HepG2 (cell line): ENCODE results near the gene ARHGAP21. TPM values are rescaled to one million over a fixed set of nuclear protein-coding genes. Genes with fewer than 3 reads are reported as not detected.
A peak's percentile ranks its signal among the peaks of the same experiment; 100 is the strongest.

Experiments used
- BRD4 ChIP-seq: sonication (generic); formaldehyde crosslinking; IDR thresholded peaks from 2 replicates; pipeline ENCODE4 v1.4.0; 2020; ENCODE audit warnings: missing genetic modification reagents
- CCDC6 ChIP-seq: sonication (generic); formaldehyde crosslinking; IDR thresholded peaks from 2 replicates; pipeline ENCODE4 v1.8.1; 2022; ENCODE audit warnings: mild to moderate bottlenecking, missing genetic modification reagents, moderate library complexity
- DR1 ChIP-seq: sonication (generic); formaldehyde crosslinking; IDR thresholded peaks from 2 replicates; pipeline ENCODE4 v1.8.0; 2021; ENCODE audit warnings: mild to moderate bottlenecking, missing genetic modification reagents, inconsistent platforms
- KAT7 ChIP-seq: IDR thresholded peaks from 2 replicates; pipeline ENCODE4 v1.6.1; 2018; ENCODE audit warnings: borderline replicate concordance, missing compliant biosample characterization
- PPARG ChIP-seq: conservative IDR thresholded peaks from 2 replicates; pipeline ENCODE4 v1.6.1; 2016; ENCODE audit warnings: missing biosample characterization, missing genetic modification reagents
- RCOR2 ChIP-seq: IDR thresholded peaks from 2 replicates; pipeline ENCODE4 v1.6.1; 2016; ENCODE audit warnings: missing biosample characterization, missing genetic modification reagents
- RXRA ChIP-seq: sonication (generic); formaldehyde crosslinking; IDR thresholded peaks from 2 replicates; pipeline ENCODE4 v1.5.1; 2020; ENCODE audit warnings: missing genetic modification reagents
- SRF ChIP-seq: IDR thresholded peaks from 2 replicates; pipeline ENCODE4 v1.6.1; 2011; ENCODE audit warnings: mild to moderate bottlenecking, low read depth, low read length, moderate library complexity
- ZNF326 ChIP-seq: sonication (generic); formaldehyde crosslinking; IDR thresholded peaks from 2 replicates; pipeline ENCODE4 v1.4.0; 2020; ENCODE audit warnings: missing genetic modification reagents, borderline replicate concordance
- ZNF33B ChIP-seq: sonication (generic); formaldehyde crosslinking; IDR thresholded peaks from 2 replicates; pipeline ENCODE4 v1.5.1; 2020; ENCODE audit warnings: mild to moderate bottlenecking, missing genetic modification reagents
- ZNF350 ChIP-seq: sonication (generic); formaldehyde crosslinking; IDR thresholded peaks from 2 replicates; pipeline ENCODE4 v1.4.0; 2020; ENCODE audit warnings: mild to moderate bottlenecking, low read depth, missing genetic modification reagents, borderline replicate concordance
- ZNF564 ChIP-seq: sonication (generic); formaldehyde crosslinking; IDR thresholded peaks from 2 replicates; pipeline ENCODE4 v1.8.1; 2023; ENCODE audit warnings: mild to moderate bottlenecking, missing genetic modification reagents
- ZNF616 ChIP-seq: sonication (generic); formaldehyde crosslinking; IDR thresholded peaks from 2 replicates; pipeline ENCODE4 v1.5.0; 2020; ENCODE audit warnings: low read depth, mild to moderate bottlenecking, missing genetic modification reagents
- ZNF670 ChIP-seq: sonication (generic); formaldehyde crosslinking; IDR thresholded peaks from 2 replicates; pipeline ENCODE4 v1.8.0; 2022; ENCODE audit warnings: mild to moderate bottlenecking, missing genetic modification reagents, borderline replicate concordance
- ZNF746 ChIP-seq: sonication (generic); formaldehyde crosslinking; IDR thresholded peaks from 2 replicates; pipeline ENCODE4 v1.8.0; 2022; ENCODE audit warnings: mild to moderate bottlenecking, missing genetic modification reagents
- polyA plus RNA-seq, 8 experiments: library from polyadenylated mRNA; depleted of rRNA in 3 of 8; stranded (reverse) in 7 of 8; unstranded in 1 of 8; fragments of >200 nt; fragmentation: Illumina TruSeq in 4 of 8; extraction: Trizol in 4 of 8; gene quantifications; 2 replicates each; pipeline versions ENCODE4 v1.2.1 to v1.2.3, GENCODE V29; 2011 to 2016; ENCODE audit warnings: low read depth in 4 of 8, missing spikeins in 1 of 8, mixed read lengths in 1 of 8; ENCODE audit not compliant: insufficient read depth in 1 of 8
- total RNA-seq, 5 experiments: library from RNA; depleted of rRNA; stranded (reverse); fragments of >200 nt; fragmentation: Illumina TruSeq; extraction: Trizol; gene quantifications; 2 replicates each; pipeline ENCODE4 v1.2.3, GENCODE V29; 2016; ENCODE audit warnings: low read depth in 1 of 5
- TF ChIP-seq, protein P1 (sequence below): sonication (generic); formaldehyde crosslinking; conservative IDR thresholded peaks from 2 replicates; pipeline ENCODE4 v1.4.0; 2020; ENCODE audit warnings: mild to moderate bottlenecking, missing genetic modification reagents, moderate library complexity
- TF ChIP-seq, protein P2 (sequence below): sonication (generic); formaldehyde crosslinking; IDR thresholded peaks from 2 replicates; pipeline ENCODE4; 2020; ENCODE audit warnings: missing genetic modification reagents, mild to moderate bottlenecking, borderline replicate concordance
- TF ChIP-seq, protein P3 (sequence below): sonication (generic); formaldehyde crosslinking; IDR thresholded peaks from 2 replicates; pipeline ENCODE4 v1.5.0; 2020; ENCODE audit warnings: missing genetic modification reagents
- TF ChIP-seq, protein P4 (sequence below): IDR thresholded peaks from 2 replicates; pipeline ENCODE4 v1.6.1; 2012; ENCODE audit warnings: inconsistent platforms

ARHGAP21 gene
- total and polyA plus RNA-seq, 2 of the 13 experiments (the other 11 are each of a cell fraction or from before 2014, with no cell fraction given), result 23.9 to 26.6 TPM

DNA sequence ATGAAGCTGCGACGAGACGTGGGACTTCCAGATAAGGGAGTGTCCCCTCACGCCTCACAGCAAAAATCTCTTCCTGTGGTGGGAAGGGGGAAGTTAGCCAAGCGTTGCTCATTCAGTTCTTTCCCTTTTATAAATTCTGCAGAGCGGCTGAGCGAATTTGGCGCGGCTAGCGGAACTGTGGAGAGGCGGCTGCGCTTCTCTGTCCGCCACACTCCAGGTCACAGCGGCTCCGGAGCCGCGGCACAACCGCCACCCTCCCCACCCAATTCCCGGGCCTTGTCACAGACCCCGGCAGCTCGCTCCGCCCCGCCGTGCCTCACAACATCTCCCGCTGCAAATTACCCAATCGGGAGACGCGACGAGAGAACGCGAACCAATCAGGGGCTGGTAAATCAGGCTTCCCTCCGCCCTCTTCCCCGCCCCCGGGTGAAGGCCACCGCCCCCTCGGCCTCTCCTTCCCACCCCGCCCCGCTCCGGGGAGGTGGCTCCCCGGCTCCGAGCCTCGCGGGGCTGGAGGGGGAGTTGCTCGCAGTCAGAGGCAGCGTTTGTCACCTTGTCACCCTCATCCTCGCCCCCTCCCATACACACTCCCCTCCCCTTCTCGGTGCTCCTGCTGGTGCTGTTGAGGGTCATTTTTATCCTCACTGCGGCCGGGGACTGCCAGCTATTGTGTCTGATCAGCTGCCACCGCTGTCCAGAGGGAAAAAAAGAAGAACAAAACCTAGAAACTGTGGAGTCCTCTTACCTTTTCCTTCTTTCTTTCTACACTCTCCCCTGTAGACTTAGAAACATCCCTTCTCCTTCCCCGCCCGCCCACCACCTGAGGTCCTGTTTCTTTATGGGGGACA, 918 bp upstream of the ARHGAP21 start (continued):
- TF ChIP-seq SRF (no peak), PPARG (CRISPR knock-in tag) (no peak), BRD4 (CRISPR knock-in tag) (0 out of 2 replicates have a peak, but pooled peaks have one; percentile 70), CCDC6 (CRISPR knock-in tag) (no peak), ZNF33B (CRISPR knock-in tag) (peak; percentile 2; the same call in 1 of the 2 replicates), ZNF616 (CRISPR knock-in tag) (no peak), RCOR2 (CRISPR knock-in tag) (no peak), KAT7 (CRISPR knock-in tag) (no peak), DR1 (0 out of 2 replicates have a peak, but pooled peaks have one; percentile 45), ZNF670 (CRISPR knock-in tag) (no peak), ZNF564 (CRISPR knock-in tag) (no peak), RXRA (CRISPR knock-in tag) (no peak), ZNF746 (CRISPR knock-in tag) (no peak), ZNF350 (CRISPR knock-in tag) (peak; percentile 19; the same call in 1 of the 2 replicates), ZNF326 (CRISPR knock-in tag) (no peak)
- TF ChIP-seq, protein P1, sequence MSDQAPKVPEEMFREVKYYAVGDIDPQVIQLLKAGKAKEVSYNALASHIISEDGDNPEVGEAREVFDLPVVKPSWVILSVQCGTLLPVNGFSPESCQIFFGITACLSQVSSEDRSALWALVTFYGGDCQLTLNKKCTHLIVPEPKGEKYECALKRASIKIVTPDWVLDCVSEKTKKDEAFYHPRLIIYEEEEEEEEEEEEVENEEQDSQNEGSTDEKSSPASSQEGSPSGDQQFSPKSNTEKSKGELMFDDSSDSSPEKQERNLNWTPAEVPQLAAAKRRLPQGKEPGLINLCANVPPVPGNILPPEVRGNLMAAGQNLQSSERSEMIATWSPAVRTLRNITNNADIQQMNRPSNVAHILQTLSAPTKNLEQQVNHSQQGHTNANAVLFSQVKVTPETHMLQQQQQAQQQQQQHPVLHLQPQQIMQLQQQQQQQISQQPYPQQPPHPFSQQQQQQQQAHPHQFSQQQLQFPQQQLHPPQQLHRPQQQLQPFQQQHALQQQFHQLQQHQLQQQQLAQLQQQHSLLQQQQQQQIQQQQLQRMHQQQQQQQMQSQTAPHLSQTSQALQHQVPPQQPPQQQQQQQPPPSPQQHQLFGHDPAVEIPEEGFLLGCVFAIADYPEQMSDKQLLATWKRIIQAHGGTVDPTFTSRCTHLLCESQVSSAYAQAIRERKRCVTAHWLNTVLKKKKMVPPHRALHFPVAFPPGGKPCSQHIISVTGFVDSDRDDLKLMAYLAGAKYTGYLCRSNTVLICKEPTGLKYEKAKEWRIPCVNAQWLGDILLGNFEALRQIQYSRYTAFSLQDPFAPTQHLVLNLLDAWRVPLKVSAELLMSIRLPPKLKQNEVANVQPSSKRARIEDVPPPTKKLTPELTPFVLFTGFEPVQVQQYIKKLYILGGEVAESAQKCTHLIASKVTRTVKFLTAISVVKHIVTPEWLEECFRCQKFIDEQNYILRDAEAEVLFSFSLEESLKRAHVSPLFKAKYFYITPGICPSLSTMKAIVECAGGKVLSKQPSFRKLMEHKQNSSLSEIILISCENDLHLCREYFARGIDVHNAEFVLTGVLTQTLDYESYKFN (CRISPR knock-in tag), result no peak; the same call in 1 of the 2 replicates
- TF ChIP-seq, protein P2, sequence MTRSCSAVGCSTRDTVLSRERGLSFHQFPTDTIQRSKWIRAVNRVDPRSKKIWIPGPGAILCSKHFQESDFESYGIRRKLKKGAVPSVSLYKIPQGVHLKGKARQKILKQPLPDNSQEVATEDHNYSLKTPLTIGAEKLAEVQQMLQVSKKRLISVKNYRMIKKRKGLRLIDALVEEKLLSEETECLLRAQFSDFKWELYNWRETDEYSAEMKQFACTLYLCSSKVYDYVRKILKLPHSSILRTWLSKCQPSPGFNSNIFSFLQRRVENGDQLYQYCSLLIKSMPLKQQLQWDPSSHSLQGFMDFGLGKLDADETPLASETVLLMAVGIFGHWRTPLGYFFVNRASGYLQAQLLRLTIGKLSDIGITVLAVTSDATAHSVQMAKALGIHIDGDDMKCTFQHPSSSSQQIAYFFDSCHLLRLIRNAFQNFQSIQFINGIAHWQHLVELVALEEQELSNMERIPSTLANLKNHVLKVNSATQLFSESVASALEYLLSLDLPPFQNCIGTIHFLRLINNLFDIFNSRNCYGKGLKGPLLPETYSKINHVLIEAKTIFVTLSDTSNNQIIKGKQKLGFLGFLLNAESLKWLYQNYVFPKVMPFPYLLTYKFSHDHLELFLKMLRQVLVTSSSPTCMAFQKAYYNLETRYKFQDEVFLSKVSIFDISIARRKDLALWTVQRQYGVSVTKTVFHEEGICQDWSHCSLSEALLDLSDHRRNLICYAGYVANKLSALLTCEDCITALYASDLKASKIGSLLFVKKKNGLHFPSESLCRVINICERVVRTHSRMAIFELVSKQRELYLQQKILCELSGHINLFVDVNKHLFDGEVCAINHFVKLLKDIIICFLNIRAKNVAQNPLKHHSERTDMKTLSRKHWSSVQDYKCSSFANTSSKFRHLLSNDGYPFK (CRISPR knock-in tag), result no peak; the same call in 1 of the 2 replicates
- TF ChIP-seq, protein P3, sequence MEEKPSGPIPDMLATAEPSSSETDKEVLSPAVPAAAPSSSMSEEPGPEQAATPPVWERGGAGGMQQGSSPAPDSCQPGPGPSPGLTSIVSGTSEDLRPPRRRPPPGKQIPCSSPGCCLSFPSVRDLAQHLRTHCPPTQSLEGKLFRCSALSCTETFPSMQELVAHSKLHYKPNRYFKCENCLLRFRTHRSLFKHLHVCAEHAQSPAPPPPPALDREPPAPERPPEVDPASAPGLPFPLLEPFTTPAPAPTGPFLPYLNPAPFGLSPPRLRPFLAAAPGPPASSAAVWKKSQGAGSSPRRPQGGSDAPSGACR (CRISPR knock-in tag), result no peak
- TF ChIP-seq, protein P4, sequence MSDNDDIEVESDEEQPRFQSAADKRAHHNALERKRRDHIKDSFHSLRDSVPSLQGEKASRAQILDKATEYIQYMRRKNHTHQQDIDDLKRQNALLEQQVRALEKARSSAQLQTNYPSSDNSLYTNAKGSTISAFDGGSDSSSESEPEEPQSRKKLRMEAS, result no peak; the same call in 1 of the 2 replicates
